ENCODE data around the gene EFCAB5. TPM values are rescaled to one million over a fixed set of nuclear protein-coding genes. Genes with fewer than 3 reads are reported as not detected.
"Not testable (repeated sequence)": the region's sequence is repeated elsewhere in the genome, so short reads cannot be mapped to it uniquely, and the experiment has no call there.

The EFCAB5 gene
- total and polyA plus RNA-seq, 8 donors: 0.09 to 0.54 (median 0.38) TPM; not detected in 1

DNA sequence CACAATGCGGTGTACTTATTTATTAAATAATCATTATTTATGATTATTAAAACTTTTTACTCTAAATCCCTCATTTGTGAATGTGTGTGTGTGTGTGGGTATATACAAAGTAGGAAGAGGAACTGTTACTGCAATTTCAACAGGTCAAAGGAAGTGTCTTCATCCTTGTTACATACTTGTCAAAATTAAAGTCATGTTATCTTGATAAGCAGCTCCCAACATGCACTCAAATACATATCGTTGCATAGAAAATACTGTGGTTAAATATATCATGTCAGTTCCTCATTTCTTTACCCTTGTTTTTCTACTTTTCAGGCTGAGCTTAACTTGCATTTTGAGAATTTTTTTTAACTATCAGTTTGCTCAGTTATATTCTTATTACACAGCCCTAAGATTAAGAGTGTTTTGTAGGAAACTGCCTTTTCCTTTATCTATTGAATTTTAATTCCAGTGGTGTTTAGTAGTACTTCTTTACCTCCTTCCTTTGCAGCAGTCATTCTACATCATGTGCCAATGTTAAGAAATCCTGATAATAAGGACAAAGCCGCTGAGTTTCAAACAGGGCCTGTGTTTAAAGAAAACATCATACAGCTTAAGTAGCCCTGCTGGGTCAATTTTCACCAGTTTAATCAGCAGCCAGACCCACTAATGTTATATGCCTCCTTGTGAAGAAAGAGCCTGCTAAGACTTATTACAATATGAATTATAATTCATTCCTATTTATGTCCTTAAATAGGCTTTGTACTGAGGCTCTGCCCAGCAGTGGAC is 7.2 kb downstream of the EFCAB5 start:
- FAIRE-seq (no peak), ATAC-seq (no peak), DNase-seq (no peak)
- 60 to 64% methylated on average over 3 of the region's 3 CpGs for WGBS, 2 donors
- Histone ChIP-seq H3K27me3 (no peaks in the 10 kb centered on the region), H3K27ac (no peak overlapping the region), H3K36me3 (no peaks in the 10 kb centered on the region), H3K4me3 (no peak overlapping the region), H3K4me1 (no peaks in the 10 kb centered on the region), H3K9me3 (no peaks in the 10 kb centered on the region)
- TF ChIP-seq, protein P1, sequence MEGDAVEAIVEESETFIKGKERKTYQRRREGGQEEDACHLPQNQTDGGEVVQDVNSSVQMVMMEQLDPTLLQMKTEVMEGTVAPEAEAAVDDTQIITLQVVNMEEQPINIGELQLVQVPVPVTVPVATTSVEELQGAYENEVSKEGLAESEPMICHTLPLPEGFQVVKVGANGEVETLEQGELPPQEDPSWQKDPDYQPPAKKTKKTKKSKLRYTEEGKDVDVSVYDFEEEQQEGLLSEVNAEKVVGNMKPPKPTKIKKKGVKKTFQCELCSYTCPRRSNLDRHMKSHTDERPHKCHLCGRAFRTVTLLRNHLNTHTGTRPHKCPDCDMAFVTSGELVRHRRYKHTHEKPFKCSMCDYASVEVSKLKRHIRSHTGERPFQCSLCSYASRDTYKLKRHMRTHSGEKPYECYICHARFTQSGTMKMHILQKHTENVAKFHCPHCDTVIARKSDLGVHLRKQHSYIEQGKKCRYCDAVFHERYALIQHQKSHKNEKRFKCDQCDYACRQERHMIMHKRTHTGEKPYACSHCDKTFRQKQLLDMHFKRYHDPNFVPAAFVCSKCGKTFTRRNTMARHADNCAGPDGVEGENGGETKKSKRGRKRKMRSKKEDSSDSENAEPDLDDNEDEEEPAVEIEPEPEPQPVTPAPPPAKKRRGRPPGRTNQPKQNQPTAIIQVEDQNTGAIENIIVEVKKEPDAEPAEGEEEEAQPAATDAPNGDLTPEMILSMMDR (IDR thresholded peaks at IDR 0.05): no peak
- intact Hi-C loops (cut with DNase I): no loop called here

DNA sequence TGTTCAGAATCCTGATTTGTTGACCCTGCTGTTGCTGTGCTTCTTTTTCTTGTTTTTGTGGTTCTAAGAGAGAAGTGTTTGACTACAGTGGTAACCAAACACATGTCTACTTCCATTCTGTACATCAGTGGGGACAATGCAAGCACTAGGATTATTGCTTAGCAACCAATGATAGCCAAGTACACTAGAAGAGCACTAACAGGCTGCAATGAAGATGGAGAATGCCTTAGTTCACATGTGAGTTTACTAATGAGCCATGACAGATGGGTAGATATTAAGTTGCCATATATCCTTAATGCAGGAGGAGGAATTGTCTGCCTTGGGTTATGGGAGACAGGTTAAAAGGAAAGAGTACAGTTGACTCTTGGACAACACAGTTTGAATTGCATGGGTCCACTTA is 8.3 kb downstream of the EFCAB5 start:
- Histone ChIP-seq H3K36me3 (no peaks in the 10 kb centered on the region), H3K4me3 (no peak overlapping the region), H3K27ac (no peak overlapping the region), H3K9me3 (no peaks in the 10 kb centered on the region), H3K4me1 (no peaks in the 10 kb centered on the region), H3K27me3 (no peaks in the 10 kb centered on the region)
- TF ChIP-seq, protein P1 (IDR thresholded peaks at IDR 0.05): no peak
- FAIRE-seq (no peak), DNase-seq (no peak), ATAC-seq (peak in 1 of 4 donors; percentile 53)
- intact Hi-C loops (cut with DNase I): no loop called here

DNA sequence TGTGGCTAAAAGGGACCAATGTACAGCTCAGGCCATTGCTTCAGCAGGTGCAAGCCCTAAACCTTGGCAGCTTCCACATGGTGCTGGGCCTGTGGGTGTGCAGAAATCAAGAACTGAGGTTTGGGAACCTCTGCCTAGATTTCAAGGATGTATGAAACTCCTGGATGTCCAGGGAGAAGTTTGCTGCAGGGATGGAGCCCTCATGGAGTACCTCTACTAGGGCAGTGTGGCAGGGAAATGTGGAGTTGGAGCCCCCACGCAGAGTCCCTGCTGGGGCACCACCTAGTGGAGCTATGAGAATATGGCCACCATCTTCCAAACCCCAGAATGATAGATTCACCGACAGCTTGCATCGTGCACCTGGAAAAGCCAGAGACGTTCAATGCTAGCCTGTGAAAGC is 13.0 kb downstream of the EFCAB5 start:
- Histone ChIP-seq H3K9me3 (no peaks in the 10 kb centered on the region), H3K27ac (no peak overlapping the region), H3K27me3 (no peaks in the 10 kb centered on the region), H3K4me3 (no peak overlapping the region), H3K4me1 (no peaks in the 10 kb centered on the region), H3K36me3 (no peaks in the 10 kb centered on the region)
- 78 to 79% methylated on average over 4 of the region's 4 CpGs for WGBS, 2 donors
- DNase-seq (no peak), ATAC-seq (no peak), FAIRE-seq (no peak)
- TF ChIP-seq, protein P1 (IDR thresholded peaks at IDR 0.05): no peak
- intact Hi-C loops (cut with DNase I): no loop called here

DNA sequence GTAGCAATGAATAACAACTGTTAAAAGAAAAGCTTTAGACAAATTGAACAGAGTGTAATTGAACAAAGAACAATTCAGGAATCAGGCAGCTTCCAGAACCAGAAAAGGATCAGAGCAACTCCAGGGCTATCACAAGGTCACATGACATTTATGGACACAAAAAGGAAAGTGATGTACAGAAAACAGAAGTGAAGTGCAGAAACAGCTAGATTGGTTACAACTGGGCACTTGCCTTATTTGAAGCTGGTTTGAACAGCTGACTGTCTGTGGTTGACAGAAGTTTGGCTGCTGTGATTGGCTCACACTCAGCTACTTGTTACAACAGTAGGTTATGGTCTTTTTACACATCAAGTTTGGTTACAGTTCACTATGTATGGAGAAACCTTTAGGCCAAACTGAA is 14.8 kb downstream of the EFCAB5 start:
- no peak overlapping the region for H3K27ac ChIP-seq
- intact Hi-C loops (cut with DNase I): no loop called here
- H3K4me3 ChIP-seq: no peak overlapping the region
- H3K27me3 ChIP-seq: no peaks in the 10 kb centered on the region
- TF ChIP-seq, protein P1 (IDR thresholded peaks at IDR 0.05): no peak
- no peaks in the 10 kb centered on the region for H3K9me3 ChIP-seq
- no peak for DNase-seq
- no peaks in the 10 kb centered on the region for H3K36me3 ChIP-seq
- peak in 1 of 4 donors; percentile 30 for ATAC-seq
- no peaks in the 10 kb centered on the region for H3K4me1 ChIP-seq
- FAIRE-seq: no peak

DNA sequence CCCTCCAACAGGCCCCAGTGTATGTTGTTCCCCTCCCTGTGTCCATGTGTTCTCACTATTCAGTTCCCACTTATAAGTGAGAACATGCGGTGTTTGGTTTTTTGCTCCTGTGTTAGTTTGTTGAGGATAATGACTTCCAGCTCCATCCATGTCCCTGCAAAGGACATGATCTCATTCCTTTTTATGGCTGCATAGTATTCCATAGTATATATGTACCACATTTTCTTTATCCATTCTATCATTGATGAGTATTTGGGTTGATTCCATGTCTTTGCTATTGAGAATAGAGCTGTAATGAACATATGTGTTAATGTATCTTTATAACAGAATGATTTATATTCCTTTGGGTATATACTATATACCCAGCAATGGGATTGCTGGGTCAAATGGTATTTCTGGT is 16.1 kb downstream of the EFCAB5 start:
- intact Hi-C loops (cut with DNase I); H3K4me1 ChIP-seq; H3K4me3 ChIP-seq; H3K36me3 ChIP-seq; FAIRE-seq; H3K27me3 ChIP-seq; H3K27ac ChIP-seq; DNase-seq; H3K9me3 ChIP-seq; ATAC-seq: not testable (repeated sequence)
- 93 to 100% methylated on average over 1 of the region's 1 CpG for WGBS, 2 donors

Measured in pancreas (tissue), 10 donors.